Measurements from ENCODE around the gene ZBTB38.

The ZBTB38 gene

GRCh38 chr3:141386126-141386488, 17.8 kb downstream of the ZBTB38 start:
- no peak for DNase-seq (ENCODE audit: low read depth)

DNA sequence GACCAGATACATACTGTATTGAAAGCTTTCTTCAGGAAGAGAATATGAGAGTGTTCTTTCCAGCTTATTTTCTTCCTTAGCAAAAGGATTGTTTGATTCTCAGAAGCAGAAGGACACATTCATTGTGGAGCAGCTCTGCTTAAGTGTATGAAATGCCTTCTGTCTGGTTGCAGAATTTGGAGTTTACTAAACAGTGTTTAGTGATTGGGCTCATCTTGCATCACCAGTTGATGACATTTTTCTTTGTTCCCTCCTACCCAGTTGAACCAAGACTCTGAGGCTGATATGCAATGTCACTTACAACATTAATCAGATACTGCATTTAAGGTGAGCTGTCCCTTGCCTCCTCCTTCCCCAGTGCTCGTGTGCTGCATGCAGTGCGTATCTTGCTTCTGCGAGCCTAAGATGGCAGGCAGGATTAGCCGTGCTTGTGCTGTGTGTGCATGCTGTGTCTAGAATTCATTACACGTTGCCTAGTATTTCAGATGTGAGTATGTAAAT, 18.4 kb downstream of the ZBTB38 start:
- peak; percentile 46 for DNase-seq (ENCODE audit: low read depth)

DNA sequence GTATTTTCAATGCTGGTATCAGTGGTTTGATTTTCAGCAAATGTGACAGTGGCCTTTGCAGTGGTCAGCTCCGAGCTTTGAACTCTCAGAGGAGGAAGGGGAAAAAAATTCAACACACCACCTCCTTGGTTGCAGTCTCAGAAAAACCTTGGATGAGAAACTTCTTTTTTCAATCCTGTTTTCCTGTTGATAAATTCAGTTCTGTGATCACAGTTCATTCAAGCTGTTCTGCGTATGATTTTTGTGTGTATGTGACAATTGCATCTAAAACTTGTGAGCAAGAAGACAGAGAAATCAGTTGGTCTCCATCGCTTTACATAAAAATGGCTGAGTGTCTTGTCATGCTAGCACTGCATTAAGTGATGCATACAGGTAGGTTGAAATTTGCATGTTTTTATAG, 19.2 kb downstream of the ZBTB38 start:
- no peak for DNase-seq (ENCODE audit: low read depth)

GRCh38 chr3:141388395-141388794, 20.1 kb downstream of the ZBTB38 start:
- no peak for DNase-seq (ENCODE audit: low read depth)

GRCh38 chr3:141388823-141389621, 20.7 kb downstream of the ZBTB38 start:
- no peak for DNase-seq (ENCODE audit: low read depth)

DNA sequence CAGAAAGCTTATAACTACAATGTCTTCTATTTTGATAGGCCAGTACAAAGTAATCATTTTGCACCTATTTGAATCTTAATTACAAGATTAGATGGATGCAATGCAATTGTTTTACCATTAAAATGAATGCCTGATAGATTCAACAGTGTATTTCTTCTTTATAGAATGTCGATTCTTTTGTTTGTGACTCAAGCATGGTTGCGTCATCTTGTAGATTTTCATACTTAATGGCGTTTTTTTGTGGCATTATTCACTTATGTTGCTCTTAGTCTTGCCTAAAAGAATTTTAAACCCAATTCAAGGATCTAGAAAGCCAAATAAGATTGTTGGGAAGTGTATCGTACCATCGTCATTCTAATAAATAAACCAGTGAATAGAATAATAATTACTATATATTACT, 21.4 kb downstream of the ZBTB38 start:
- DNase-seq (ENCODE audit: low read depth): peak; percentile 59

GRCh38 chr3:141390747-141391146, 22.4 kb downstream of the ZBTB38 start:
- no peak for DNase-seq (ENCODE audit: low read depth)

GRCh38 chr3:141391298-141391990, 23.1 kb downstream of the ZBTB38 start:
- peak; percentile 64 for DNase-seq (ENCODE audit: low read depth)

- peak; percentile 49 for DNase-seq (ENCODE audit: low read depth)
These were observed 23.6 kb downstream of the ZBTB38 start for GRCh38 chr3:141391991-141392316.

DNA sequence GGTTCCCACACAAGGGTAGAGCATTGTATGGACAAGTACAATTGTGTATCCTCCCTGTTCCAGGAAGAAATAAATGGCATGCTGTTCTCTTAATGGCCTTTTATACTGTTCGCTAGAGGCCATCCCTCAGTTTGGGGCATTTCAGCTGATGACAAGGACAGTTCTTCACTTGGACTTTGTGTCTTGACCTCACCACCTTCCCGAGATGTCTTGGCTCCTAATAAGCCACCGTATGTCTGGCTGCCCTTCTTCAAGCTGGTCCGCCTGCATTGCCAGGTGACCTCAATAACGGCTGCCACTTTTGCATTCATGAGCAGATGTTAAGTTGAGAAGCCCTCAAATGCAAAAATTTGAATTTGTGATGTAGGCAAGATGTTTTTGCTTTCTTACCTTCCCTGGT, 24.1 kb downstream of the ZBTB38 start:
- no peak for DNase-seq (ENCODE audit: low read depth)

DNA sequence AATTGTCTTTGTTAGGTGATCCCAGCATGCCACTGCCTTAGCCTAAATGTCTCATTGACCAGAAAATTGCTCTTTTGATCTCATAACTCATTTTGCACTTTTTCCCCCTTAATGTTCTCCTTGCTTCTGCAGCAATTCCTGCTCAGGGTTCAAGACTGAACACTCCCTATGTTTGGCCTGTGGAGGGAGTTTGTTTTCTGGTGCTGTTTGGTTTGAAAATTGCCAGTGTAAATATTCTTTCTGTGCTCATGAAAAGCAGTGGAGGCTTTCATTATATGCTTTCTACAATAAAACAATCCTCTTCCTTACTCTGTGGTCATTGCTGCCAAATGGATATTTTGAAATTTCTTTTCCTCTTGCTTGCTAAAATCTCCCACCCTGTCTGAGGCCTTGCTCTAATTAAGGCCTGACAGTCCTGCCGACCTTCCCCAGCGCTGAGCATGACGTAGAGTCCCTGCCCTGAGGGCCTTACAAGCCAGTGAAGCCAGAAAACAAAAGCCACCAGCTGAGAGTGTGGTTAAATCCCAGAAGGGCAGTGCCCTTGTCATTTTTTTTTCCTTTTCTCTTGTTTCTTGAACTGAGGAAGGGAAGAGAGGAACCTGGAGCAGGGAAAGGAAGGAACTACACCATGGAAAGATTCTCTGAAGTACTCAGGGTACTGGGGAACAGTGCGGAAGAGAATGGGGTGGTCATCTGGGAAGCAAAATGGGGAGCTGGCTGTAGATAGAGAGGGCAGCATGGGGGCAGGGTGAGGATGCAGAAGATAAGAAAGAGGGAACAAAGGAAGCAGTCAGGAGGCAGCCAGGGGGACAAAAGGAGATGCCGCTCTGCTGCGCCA, 24.8 kb downstream of the ZBTB38 start:
- DNase-seq (ENCODE audit: low read depth): no peak

DNA sequence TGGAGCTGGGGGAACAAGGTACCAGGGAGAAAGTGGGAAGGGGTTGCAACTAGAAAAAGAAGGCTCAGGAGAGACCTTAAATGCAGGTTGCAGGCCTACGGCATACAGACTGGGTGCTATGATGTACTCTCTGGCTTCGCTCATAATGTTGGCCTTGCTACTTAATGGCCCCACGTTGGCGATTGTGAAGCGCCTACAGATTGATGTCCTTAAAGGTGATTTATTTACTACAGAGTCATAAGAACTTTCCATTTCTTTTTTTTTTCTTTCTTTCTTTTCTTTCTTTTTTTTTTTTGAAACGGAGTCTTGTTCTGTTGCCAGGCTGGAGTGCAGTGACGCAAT, 25.4 kb downstream of the ZBTB38 start:
- no peak for DNase-seq (ENCODE audit: low read depth)

GRCh38 chr3:141394560-141394959, 26.3 kb downstream of the ZBTB38 start:
- DNase-seq (ENCODE audit: low read depth): no peak

DNA sequence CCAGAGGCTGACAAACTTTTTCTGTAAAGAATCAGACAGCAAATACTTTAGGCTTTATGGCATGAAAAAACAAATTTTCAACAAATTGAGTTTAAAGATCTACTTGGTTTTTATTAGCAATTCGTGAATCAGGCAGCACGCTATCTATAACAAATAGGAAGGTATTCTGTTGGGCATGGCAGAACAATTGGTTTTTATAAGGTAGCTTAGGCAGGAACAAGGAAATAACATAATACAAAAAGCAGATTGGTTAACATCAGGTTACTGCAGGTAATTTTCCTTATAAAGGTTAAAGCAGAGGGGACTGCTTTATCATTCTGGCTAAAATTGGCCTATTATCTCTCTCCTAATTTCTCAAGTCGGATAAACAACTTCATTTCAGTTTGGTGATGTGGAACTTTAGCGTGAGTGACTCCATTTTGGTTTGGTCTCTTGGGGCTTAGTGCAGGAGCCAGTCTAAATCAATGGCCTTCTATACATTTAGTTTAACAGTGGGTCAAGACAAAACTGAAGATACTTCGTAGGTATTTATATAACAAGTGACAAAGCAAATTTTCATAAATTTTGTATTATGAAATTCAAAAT, 26.8 kb downstream of the ZBTB38 start:
- DNase-seq (ENCODE audit: low read depth): no peak

DNA sequence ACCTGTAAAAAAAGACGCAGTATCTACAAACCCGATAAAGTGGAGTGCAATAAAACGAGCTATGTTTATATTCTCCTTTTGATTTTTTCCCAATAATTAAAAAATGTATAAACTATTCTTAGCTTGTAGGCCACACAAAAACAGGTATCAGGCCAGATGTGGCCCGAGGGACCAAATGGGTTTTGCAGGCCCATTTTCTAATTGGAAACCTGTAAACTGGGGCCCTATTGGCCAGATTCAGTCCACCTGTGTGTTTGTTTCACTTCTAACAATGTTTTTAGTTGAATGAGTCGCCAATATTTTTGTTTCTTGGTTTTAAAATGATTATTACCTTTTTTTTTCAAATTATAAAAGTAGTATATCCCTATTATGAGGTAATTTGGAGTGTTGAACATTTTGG, 29.7 kb downstream of the ZBTB38 start:
- no peak for DNase-seq (ENCODE audit: low read depth)

GRCh38 chr3:141399200-141399599, 30.9 kb downstream of the ZBTB38 start:
- DNase-seq (ENCODE audit: low read depth): no peak

GRCh38 chr3:141400073-141400971, 32.0 kb downstream of the ZBTB38 start:
- no peak for DNase-seq (ENCODE audit: low read depth)

GRCh38 chr3:141401095-141401494, 32.8 kb downstream of the ZBTB38 start:
- no peak for DNase-seq (ENCODE audit: low read depth)

- no peak for DNase-seq (ENCODE audit: low read depth)
These were observed 33.5 kb downstream of the ZBTB38 start for GRCh38 chr3:141401573-141402475.

- no peak for DNase-seq (ENCODE audit: low read depth)
These were observed 34.3 kb downstream of the ZBTB38 start for GRCh38 chr3:141402476-141403171.
